CD14-positive monocyte (primary cell): ENCODE results near the gene MEOX2. TPM values are rescaled to one million over a fixed set of nuclear protein-coding genes. Genes with fewer than 3 reads are reported as not detected.
A peak's percentile ranks its signal among the peaks of the same experiment; 100 is the strongest.

Experiments used
- DNase-seq, 3 donors: peaks; one replicate each; pipeline ENCODE4 v3.0.0-alpha.2; 2011 to 2022
- H2AFZ ChIP-seq: 2 replicates; pipeline ENCODE4 v1.6.0; 2012; ENCODE audit warnings: mild to moderate bottlenecking, low read depth, low read length, inconsistent platforms; ENCODE audit not compliant: insufficient read depth, poor library complexity, severe bottlenecking
- H3K27ac ChIP-seq, 2 donors: 1 replicate in 1 of 2; 2 replicates in 1 of 2; pipeline ENCODE4 v1.5.1; 2012 to 2013; ENCODE audit warnings: low read length in 2 of 2, control low read depth in 1 of 2, inconsistent platforms in 1 of 2, low read depth in 1 of 2, mild to moderate bottlenecking in 1 of 2
- H3K27me3 ChIP-seq, 2 donors: one replicate each; pipeline versions ENCODE4 v1.6.0 to v1.6.1; 2011 to 2013; ENCODE audit warnings: low read length in 2 of 2; ENCODE audit not compliant: control insufficient read depth in 2 of 2, insufficient read depth in 2 of 2
- H3K36me3 ChIP-seq, 2 donors: replicated peaks in 1 of 2; 1 replicate in 1 of 2; 2 replicates in 1 of 2; pipeline versions ENCODE4 v1.5.1 to v1.6.1; 2012 to 2013; ENCODE audit warnings: low read length in 2 of 2, control low read depth in 1 of 2, inconsistent platforms in 1 of 2, mild to moderate bottlenecking in 1 of 2; ENCODE audit not compliant: insufficient read depth in 2 of 2, control insufficient read depth in 1 of 2
- H3K4me1 ChIP-seq, 2 donors: 1 replicate in 1 of 2; 2 replicates in 1 of 2; pipeline versions ENCODE4 v1.5.1 to v1.6.1; 2012 to 2013; ENCODE audit warnings: low read length in 2 of 2, control low read depth in 1 of 2, inconsistent platforms in 1 of 2, mild to moderate bottlenecking in 1 of 2, moderate library complexity in 1 of 2; ENCODE audit not compliant: insufficient read depth in 2 of 2, control insufficient read depth in 1 of 2
- H3K4me2 ChIP-seq: replicated peaks from 2 replicates; pipeline ENCODE3; 2012; ENCODE audit warnings: low read length, moderate library complexity, mild to moderate bottlenecking; ENCODE audit not compliant: poor library complexity, severe bottlenecking; ENCODE audit errors: extremely low read depth
- H3K4me3 ChIP-seq, 3 experiments: fragments of 200-600 bp in 1 of 3; sonication (generic) in 1 of 3; replicated peaks in 1 of 3; 1 replicate in 2 of 3; 2 replicates in 1 of 3; pipeline ENCODE4 v1.5.1; 2011 to 2013; ENCODE audit warnings: low read length in 3 of 3, mild to moderate bottlenecking in 3 of 3, control low read depth in 2 of 3, low read depth in 2 of 3, inconsistent platforms in 1 of 3, moderate library complexity in 1 of 3
- H3K79me2 ChIP-seq: 2 replicates; pipeline ENCODE4 v1.6.0; 2012; ENCODE audit warnings: mild to moderate bottlenecking, control low read depth, inconsistent platforms, low read length, moderate library complexity; ENCODE audit not compliant: insufficient read depth
- H3K9ac ChIP-seq: 2 replicates; pipeline ENCODE4 v1.6.0; 2017; ENCODE audit warnings: low read length, mild to moderate bottlenecking; ENCODE audit not compliant: insufficient read depth, poor library complexity, severe bottlenecking
- H3K9me3 ChIP-seq, 2 donors: replicated peaks in 1 of 2; 1 replicate in 1 of 2; 2 replicates in 1 of 2; pipeline versions ENCODE4 v1.5.1 to v1.6.1; 2012 to 2013; ENCODE audit warnings: low read length in 2 of 2, control low read depth in 1 of 2; ENCODE audit not compliant: control insufficient read depth in 1 of 2, insufficient read depth in 1 of 2
- H4K20me1 ChIP-seq: 2 replicates; pipeline ENCODE4 v1.6.0; 2012; ENCODE audit warnings: mild to moderate bottlenecking, low read length, control low read depth, moderate library complexity; ENCODE audit not compliant: insufficient read depth
- H3K27ac Mint-ChIP-seq, 7 donors: one replicate each; pipeline ENCODE4 v1.8.0; 2020; ENCODE audit warnings: mild to moderate bottlenecking in 7 of 7, mixed read lengths in 7 of 7, moderate library complexity in 6 of 7, inconsistent platforms in 2 of 7
- H3K27me3 Mint-ChIP-seq, 3 donors: one replicate each; pipeline ENCODE4 v1.8.0; 2021 to 2022; ENCODE audit warnings: low read depth in 3 of 3, mild to moderate bottlenecking in 3 of 3, mixed read lengths in 3 of 3, moderate library complexity in 3 of 3, inconsistent platforms in 1 of 3
- H3K36me3 Mint-ChIP-seq, 2 donors: one replicate each; pipeline ENCODE4 v1.8.0; 2020; ENCODE audit warnings: mixed read lengths in 2 of 2, inconsistent platforms in 1 of 2, mild to moderate bottlenecking in 1 of 2
- H3K4me1 Mint-ChIP-seq: one replicate; pipeline ENCODE4 v1.8.0; 2020; ENCODE audit warnings: mild to moderate bottlenecking, mixed read lengths
- H3K4me3 Mint-ChIP-seq, 2 donors: one replicate each; pipeline ENCODE4 v1.8.0; 2020; ENCODE audit warnings: mild to moderate bottlenecking in 2 of 2, mixed read lengths in 2 of 2, moderate library complexity in 1 of 2
- H3K9me3 Mint-ChIP-seq, 7 donors: one replicate each; pipeline ENCODE4 v1.8.0; 2020 to 2022; ENCODE audit warnings: mixed read lengths in 7 of 7, mild to moderate bottlenecking in 6 of 7, moderate library complexity in 6 of 7, inconsistent platforms in 2 of 7
- WGBS: methylation state at CpG from one replicate; pipeline ENCODE4 v1.1.5; 2013; ENCODE audit warnings: missing lambda C conversion rate; ENCODE audit not compliant: insufficient coverage; 5-methylcytosine and 5-hydroxymethylcytosine counted together
- intact Hi-C, 2 donors: fragments of 100-400 bp; cut with micrococcal nuclease; formaldehyde crosslinking; loops; one replicate each; pipeline versions ENCODE4 v1.15.0 to v1.15.1; 2023
- polyA plus RNA-seq, 3 donors: library from polyadenylated mRNA; depleted of rRNA in 1 of 3; unstranded in 2 of 3; stranded (reverse) in 1 of 3; fragments of 300-500 nt in 2 of 3; fragments of >200 nt in 1 of 3; fragmentation: Illumina TruSeq in 2 of 3; gene quantifications; 1 replicate in 2 of 3; 2 replicates in 1 of 3; pipeline ENCODE4 v1.2.3, GENCODE V29; 2012 to 2021
- TF ChIP-seq, protein P1 (sequence below): fragments of 200-600 bp; IDR thresholded peaks from one replicate; pipeline ENCODE4 v1.8.0; 2022; ENCODE audit warnings: antibody characterized with exemption, mild to moderate bottlenecking

MEOX2 gene
- polyA plus RNA-seq, 3 donors: not detected

DNA sequence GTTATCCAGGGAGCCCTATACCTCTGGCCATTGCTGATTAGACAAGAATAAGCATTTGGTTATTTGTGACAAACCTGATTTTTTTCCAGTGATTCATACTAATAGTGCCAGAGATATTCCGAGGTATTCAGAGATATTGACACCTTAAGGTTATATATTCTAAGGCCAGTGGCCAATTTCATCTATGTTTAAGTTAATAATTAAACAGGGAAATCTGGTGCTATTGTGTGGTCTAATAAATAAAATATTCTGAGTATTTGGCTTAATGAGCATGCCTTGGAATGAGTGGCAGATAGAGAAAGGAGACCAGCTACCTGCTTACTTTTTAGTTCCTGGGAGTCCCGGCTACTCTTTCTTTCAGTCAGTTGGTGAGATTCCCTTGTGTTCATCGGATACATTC lies 38.6 kb upstream of the MEOX2 start:
- intact Hi-C loops: no loop called here
- H3K4me1 ChIP-seq: no peaks in the 10 kb centered on the region
- no peaks in the 10 kb centered on the region for H3K79me2 ChIP-seq
- H3K4me2 ChIP-seq: no peak overlapping the region
- H3K27ac ChIP-seq: no peak overlapping the region
- no peak overlapping the region for H3K9ac ChIP-seq
- peaks cover 5% of the 10 kb centered on the region for H3K4me1 Mint-ChIP-seq
- H3K4me3 ChIP-seq: no peak overlapping the region
- no peak overlapping the region for H2AFZ ChIP-seq
- no peaks in the 10 kb centered on the region for H3K36me3 Mint-ChIP-seq
- H3K27me3 ChIP-seq: no peaks in the 10 kb centered on the region
- H3K36me3 ChIP-seq: no peaks in the 10 kb centered on the region
- no peaks in the 10 kb centered on the region for H3K27me3 Mint-ChIP-seq
- H3K9me3 Mint-ChIP-seq: peaks cover 0 to 7% (median 0%) of the 10 kb centered on the region in 7 donors
- H3K9me3 ChIP-seq: no peaks in the 10 kb centered on the region
- no CpG with 5 or more reads among the region's 3 CpGs for WGBS
- H3K4me3 Mint-ChIP-seq: no peak overlapping the region
- no peak for DNase-seq
- no peak overlapping the region for H3K27ac Mint-ChIP-seq
- H4K20me1 ChIP-seq: no peaks in the 10 kb centered on the region
- TF ChIP-seq, protein P1, sequence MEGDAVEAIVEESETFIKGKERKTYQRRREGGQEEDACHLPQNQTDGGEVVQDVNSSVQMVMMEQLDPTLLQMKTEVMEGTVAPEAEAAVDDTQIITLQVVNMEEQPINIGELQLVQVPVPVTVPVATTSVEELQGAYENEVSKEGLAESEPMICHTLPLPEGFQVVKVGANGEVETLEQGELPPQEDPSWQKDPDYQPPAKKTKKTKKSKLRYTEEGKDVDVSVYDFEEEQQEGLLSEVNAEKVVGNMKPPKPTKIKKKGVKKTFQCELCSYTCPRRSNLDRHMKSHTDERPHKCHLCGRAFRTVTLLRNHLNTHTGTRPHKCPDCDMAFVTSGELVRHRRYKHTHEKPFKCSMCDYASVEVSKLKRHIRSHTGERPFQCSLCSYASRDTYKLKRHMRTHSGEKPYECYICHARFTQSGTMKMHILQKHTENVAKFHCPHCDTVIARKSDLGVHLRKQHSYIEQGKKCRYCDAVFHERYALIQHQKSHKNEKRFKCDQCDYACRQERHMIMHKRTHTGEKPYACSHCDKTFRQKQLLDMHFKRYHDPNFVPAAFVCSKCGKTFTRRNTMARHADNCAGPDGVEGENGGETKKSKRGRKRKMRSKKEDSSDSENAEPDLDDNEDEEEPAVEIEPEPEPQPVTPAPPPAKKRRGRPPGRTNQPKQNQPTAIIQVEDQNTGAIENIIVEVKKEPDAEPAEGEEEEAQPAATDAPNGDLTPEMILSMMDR: no peak

DNA sequence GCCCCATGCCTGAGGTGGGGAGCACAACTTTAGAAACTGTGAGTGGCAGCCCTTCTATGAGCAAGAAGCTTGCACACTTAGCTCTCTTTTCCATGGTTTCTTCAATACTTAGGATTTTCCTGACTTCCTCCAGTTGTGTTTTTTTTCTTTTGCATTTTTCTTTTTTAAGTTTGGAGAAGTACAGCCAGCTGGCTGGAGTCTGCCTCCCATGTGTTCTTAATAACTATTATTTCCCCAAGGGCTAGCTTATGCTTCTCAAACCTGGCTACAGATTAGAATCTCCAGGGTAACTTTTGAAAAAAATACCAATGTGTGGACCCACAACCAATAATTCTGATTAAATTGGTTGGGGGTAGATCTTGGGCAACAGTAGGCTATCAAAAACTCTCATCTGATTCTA lies 37.4 kb upstream of the MEOX2 start:
- H3K4me1 Mint-ChIP-seq: peaks cover 5% of the 10 kb centered on the region
- H3K27ac Mint-ChIP-seq: peak overlapping the region in 1 of 7 donors; percentile 21
- H3K9me3 ChIP-seq: no peaks in the 10 kb centered on the region
- H4K20me1 ChIP-seq: no peaks in the 10 kb centered on the region
- H3K27me3 Mint-ChIP-seq: no peaks in the 10 kb centered on the region
- no peak overlapping the region for H3K4me2 ChIP-seq
- no peaks in the 10 kb centered on the region for H3K27me3 ChIP-seq
- intact Hi-C loops: no loop called here
- no peaks in the 10 kb centered on the region for H3K4me1 ChIP-seq
- H3K9ac ChIP-seq: no peak overlapping the region
- no peak overlapping the region for H2AFZ ChIP-seq
- H3K36me3 ChIP-seq: no peaks in the 10 kb centered on the region
- no peak overlapping the region for H3K27ac ChIP-seq
- H3K4me3 Mint-ChIP-seq: no peak overlapping the region
- H3K9me3 Mint-ChIP-seq: peaks cover 0 to 6% (median 0%) of the 10 kb centered on the region in 7 donors
- no peaks in the 10 kb centered on the region for H3K36me3 Mint-ChIP-seq
- no peak overlapping the region for H3K4me3 ChIP-seq
- H3K79me2 ChIP-seq: no peaks in the 10 kb centered on the region
- DNase-seq: no peak
- TF ChIP-seq, protein P1: no peak
